NCI-H69 (cell line): ENCODE measurements around the gene CTTNBP2NL.
A peak's percentile ranks its signal among the peaks of the same experiment; 100 is the strongest.
"Not testable (repeated sequence)": the region's sequence is repeated elsewhere in the genome, so short reads cannot be mapped to it uniquely, and the experiment has no call there.

ENCODE experiments used
- DNase-seq: peaks from one replicate; lab custom pipeline; 2025; lab: John Stamatoyannopoulos, UW

CTTNBP2NL gene

DNA sequence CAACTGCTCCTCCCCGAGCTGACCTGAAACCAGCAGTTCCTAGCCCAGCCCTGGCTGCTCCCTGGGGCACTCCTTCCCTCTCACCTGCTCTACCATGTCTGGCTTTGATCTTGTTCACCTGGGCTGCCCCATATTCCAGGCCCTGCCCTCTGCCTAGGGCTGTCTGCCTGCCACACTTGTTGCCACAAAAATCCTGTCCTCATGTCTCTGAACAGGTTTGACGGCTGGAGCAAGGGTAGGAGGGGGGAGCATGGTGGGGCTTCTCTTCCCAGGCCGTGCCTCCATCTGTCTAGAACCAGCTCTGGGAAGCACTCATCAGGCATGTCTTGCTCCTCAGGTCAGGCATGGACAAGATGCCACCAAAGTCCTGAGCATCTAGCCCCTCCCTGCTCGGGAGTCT is 68.5 kb downstream of the CTTNBP2NL start:
- no peak for DNase-seq

DNA sequence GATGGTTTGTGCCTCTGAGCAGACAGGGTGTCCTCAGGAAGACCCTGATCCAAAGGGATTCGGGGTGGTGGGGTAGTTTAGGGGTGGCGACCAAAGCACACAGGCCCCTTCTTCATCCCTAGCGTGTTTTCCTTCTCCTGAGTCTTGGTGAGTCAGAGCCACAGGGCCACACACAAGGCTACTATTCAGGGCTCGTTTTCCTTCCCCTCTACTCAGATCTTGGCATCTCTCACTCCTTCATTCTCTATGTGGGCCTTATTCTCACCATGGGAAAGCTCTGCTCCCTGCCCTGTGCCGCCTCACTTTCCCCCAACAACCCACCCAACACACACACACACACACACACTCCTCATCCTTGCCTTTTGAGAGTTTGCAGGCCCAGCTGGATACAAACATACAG is 69.1 kb downstream of the CTTNBP2NL start:
- no peak for DNase-seq

- peak; percentile 84 for DNase-seq
Observed at GRCh38 chr1:112466078-112466660, 70.2 kb downstream of the CTTNBP2NL start.

DNA sequence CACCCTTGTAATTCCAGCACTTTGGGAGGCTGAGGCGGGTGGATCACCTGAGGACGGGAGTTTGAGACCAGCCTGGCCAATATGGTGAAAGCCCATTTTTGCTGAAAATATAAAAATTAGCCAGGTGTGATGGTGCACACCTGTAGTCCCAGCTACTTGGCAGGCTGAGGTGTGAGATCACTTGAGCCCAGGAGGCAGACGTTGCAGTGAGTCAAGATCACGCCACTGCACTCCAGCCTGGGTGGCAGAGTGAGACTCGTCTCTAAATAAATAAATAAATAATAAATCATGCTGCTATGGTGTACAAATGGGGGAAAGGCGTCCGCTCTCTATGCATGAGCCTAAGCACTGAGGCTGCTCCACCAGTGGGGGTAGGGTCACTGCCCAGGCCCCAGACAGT is 74.3 kb downstream of the CTTNBP2NL start:
- peak; percentile 2 for DNase-seq

- DNase-seq = no peak
Observed at GRCh38 chr1:112470966-112471365, 75.0 kb downstream of the CTTNBP2NL start.

GRCh38 chr1:112472142-112472541 is 76.1 kb downstream of the CTTNBP2NL start:
- no peak for DNase-seq

GRCh38 chr1:112477550-112477949 is 81.5 kb downstream of the CTTNBP2NL start:
- DNase-seq = no peak

DNA sequence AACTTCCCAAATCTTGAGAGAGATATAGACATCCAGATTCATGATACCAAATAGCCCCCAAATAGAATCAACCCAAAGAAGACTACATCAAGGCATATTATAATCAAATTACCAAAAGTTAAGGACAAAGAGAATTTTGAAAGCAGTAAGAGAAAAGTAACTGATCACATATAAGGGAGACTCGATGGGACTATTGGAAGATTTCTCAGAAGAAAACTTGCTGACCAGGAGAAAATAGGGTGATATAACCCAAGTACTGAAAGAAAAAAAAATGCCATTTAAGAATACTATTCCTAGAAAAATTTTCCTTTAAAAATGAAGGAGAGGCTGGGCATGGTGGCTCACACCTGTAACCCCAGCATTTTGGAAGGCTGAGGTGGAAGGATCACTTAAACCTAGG is 82.3 kb downstream of the CTTNBP2NL start:
- DNase-seq = no peak

- not testable (repeated sequence) for DNase-seq
Observed at GRCh38 chr1:112486063-112486462, 90.0 kb downstream of the CTTNBP2NL start.

DNA sequence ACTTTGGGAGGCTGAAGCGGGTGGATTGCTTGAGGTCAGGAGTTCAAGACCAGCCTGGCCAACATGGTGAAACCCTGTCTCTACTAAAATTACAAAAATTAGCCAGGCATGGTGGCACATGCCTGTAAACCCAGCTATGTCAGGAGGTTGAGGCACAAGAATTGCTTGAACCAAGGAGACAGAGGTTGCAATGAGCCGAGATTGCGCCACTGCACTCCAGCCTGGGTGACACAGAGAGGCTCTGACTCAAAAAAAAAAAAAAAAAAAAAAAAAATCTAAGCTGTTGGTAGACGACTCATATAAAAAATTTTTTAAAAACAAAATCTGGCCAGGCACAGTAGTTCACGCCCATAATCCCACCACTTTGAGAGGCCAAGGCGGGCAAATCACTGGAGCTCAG is 91.7 kb downstream of the CTTNBP2NL start:
- DNase-seq = not testable (repeated sequence)

- DNase-seq = no peak
Observed at GRCh38 chr1:112488141-112488540, 92.1 kb downstream of the CTTNBP2NL start.

DNA sequence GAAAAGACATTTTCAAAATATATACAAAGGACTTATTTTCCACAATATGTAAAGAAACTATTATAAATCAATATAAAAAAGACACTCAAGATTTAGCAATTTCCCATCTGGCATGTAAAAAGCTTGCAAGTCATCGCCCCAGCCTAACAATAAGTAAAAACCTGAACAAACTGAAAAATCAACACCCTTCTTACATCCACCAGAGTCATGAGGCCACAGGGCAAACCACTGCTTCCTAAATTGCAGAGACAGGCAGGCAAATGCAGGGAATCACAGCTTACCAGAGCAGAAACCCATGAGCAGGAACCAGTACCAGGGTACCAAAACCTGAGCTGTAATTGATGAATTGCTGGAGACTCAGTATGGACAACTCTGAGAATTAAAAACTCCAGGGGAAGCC is 96.1 kb downstream of the CTTNBP2NL start:
- DNase-seq = no peak

DNA sequence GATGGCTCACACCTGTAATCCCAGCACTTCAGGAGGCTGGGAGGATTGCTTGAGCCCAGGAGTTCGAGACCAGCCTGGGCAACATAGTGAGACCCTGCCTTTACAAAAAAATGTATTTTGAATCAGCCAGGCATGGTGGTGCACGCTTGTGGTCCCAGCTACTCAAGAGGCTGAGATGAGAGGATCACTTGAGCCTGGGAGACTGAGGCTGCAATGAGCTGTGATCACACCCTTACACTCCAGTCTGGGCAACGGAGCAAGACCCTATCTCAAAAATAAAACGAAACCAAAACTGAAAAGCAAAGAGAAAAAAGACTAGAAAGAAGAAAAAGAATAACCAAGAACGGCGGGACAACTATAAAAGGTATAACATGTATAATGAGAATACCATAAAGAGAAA is 97.3 kb downstream of the CTTNBP2NL start:
- DNase-seq = no peak

GRCh38 chr1:112496290-112496689 is 100.3 kb downstream of the CTTNBP2NL start:
- no peak for DNase-seq

- peak; percentile 44 for DNase-seq
Observed at GRCh38 chr1:112501810-112502641, 106.0 kb downstream of the CTTNBP2NL start.

GRCh38 chr1:112502826-112503225 is 106.8 kb downstream of the CTTNBP2NL start:
- no peak for DNase-seq

GRCh38 chr1:112504001-112504660 is 108.1 kb downstream of the CTTNBP2NL start:
- DNase-seq = no peak

GRCh38 chr1:112504661-112505399 is 108.8 kb downstream of the CTTNBP2NL start:
- no peak for DNase-seq

GRCh38 chr1:112505400-112505785 is 109.4 kb downstream of the CTTNBP2NL start:
- DNase-seq = no peak

DNA sequence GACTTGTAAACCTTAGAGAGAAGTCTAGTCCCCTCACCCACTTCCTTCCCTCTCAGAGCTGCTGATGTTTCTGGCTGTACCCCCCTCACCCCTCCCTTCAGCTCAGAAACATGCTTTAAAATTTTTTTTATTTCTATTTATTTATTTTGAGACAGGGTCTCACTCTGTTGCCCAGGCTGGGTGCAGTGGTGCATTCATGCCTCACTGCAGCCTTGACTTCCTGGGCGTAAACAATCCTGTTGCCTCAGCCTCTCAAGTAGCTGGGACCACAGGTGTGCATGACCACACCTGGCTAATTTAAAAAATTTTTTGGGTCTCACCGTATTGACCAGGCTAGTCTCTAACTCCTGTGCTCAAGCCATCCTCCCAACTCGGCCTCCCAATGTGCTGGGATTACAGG is 109.9 kb downstream of the CTTNBP2NL start:
- DNase-seq = no peak

DNA sequence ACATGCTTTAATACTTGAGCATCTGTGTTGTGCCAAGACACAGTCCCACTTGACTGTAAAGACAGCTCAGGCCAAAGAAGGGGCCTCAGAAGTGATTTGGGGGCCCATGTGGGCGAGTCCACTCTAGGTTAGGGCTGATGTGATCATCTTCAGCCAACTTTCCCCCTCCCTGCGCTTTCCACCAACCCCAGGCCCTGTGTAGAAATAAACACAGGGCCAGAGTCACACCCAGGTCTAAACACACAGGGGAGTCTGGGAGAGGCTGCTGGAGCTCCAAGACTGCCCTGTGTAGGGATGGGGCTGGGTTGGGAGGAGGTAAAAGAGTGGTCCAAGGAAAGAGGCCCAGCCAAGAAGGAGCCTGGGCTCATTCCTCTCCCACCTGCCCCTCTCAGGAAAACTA is 110.3 kb downstream of the CTTNBP2NL start:
- no peak for DNase-seq

DNA sequence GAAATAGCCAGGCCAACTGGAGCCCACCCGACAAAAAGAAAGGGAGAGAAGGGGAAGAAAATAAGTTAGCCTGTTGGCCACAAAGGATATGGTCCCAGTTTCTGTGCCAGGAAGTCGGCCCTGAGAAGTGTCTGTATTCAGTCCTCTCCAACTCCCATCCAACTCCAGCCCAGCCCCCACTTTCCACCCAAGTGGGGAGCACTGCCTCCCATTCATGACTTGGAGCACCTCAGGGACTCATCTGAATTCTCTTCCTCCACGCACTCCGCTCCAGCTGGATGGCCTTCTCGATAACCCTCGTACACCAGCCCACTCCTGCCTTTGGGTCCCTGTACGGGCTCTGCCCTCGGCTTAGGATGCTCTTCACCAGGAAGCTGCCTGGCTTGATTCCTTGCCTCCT is 110.7 kb downstream of the CTTNBP2NL start:
- DNase-seq = no peak
